DMS 273 treated with DMSO at 0.1 percent for 48 hours (cell line): ENCODE data around the gene MC5R.
A peak's percentile ranks its signal among the peaks of the same experiment; 100 is the strongest.

Source experiments
- DNase-seq: peaks from one replicate; lab custom pipeline; 2025; lab: John Stamatoyannopoulos, UW

Gene MC5R

DNA sequence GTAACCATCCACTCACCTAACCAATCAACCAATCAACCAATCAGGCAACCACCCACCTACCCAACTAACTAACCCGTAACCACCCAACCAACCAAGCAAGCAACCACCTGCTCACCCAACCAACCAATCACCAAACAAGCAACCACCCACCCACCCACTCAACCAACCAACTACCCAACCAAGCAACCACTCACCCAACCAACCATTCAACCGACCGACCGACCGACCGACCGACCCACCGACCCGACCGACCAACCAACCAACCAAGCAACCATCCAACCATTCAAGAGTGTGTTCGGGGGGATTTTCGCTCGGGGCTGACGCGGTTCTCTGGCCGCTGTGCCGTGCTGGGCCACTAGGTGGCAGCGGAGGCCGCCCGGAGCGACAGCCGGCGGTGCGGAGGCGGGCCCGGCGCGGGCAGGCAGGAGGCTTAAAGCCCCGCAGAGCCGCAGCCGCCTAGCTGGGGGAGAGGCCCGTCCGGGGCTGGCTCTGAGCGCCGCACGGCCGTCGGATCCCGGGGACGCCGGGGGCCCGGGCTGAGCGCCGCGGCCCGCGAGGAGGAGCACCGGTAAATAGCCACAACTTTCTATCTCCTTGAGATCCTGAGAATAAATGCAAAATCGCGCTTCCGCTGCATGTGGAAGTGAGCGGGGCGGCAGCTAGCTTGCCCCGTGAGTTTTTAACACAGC, at the start of gene MC5R:
Gene MC5R (plus strand): TSS at position 443 of the 689 bp plus-strand sequence. CDS start 1,617 bp downstream, outside the sequence.
- DNase-seq: peak; percentile 11

DNA sequence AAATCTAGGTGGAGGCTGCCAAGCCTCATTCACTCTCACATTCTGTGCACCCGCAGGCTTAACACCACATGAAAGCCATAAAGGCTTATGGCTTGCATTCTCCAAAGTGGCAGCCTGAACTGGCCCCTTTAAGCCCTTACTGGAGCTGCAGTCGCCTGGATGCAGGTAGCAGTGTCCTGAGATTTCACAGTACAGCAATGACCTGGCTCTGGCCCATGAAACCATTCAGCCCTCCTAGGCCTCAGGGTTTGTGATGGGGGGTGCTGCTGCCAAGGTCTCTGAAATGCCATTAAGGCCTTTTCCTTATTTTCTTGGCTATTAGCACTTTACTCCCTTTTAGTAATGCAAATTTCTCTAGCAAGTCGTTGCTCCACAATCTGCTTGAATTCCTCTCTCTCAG, 48.9 kb upstream of the MC5R start:
- no peak for DNase-seq

DNA sequence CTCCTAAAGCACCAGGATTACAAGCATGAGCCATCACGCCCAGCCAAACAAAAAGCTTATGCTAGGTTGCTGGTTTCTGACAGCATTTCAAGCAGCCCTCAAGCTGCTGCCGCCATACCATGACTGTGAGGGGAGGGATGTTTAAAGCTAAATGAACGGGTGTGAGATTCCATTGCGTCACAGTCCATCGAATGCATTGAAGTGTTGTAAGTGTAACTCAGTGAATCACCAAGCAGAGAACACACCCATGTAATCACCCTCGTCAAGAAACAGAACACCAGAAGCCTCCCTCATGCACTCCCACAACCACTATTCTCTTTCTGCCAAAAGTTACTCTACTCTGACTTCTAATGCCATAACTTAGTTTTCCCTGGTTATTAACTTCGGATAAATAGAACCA, 32.8 kb upstream of the MC5R start:
- DNase-seq: no peak

DNA sequence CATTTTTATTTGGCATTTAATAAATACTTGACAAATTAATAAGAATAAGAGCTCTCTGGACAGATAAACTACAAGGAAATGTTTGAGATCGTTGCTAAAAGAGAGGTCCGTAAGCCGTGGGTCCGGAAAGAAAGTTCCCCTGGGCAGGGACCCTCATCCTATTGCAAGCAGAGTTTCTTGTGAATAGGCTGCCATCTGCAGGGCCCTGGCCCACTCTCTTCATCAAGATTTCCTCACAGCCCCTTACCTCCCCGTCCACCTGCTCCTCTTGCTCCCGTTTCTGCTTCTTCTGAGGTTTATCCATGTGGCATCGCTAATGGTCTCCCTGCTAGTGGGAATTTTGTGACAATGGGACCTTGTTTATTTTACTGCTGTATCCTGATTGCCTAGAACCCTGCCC, 30.1 kb upstream of the MC5R start:
- no peak for DNase-seq

DNA sequence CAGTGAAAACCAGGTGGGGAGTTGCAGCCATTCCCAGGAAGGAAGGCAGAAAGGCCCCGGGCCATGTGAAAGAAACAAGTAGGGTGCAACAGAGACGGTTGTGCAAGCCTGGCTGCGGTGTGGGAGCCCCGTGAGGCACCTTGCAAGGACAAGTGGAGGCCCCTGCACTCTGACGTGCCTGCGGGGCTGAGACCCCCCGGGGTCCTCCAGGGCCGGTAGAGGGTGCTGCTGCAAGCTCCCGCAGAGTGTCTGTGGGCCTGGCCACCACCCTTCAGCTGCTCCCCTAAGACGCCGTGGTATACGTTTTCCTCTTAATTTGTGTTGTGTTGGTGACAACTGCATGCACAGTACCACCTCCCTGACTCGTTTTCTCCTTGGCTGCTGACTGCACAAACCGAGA, 27.4 kb upstream of the MC5R start:
- no peak for DNase-seq

DNA sequence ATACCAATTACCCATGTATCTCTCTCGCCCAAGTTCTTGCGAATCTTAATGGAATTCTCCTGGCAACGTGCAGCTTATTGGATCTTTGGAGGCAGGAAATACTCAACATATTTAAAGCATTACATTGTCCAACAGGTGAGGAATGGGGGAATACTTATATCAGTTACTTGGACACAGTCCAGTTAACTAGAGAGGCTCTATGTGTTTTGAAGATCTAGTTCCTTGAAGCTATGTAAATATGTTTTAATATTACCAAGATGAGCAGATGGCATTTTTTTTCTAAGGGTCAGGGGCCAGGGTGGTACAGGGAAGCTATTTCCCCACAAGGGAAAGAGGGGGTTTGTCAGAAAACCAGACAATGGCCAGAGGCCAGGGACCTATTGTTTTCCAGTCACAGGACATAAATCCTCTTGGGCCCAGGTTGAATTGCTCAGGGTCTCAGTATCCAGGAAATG, 26.8 kb upstream of the MC5R start:
- DNase-seq: no peak

DNA sequence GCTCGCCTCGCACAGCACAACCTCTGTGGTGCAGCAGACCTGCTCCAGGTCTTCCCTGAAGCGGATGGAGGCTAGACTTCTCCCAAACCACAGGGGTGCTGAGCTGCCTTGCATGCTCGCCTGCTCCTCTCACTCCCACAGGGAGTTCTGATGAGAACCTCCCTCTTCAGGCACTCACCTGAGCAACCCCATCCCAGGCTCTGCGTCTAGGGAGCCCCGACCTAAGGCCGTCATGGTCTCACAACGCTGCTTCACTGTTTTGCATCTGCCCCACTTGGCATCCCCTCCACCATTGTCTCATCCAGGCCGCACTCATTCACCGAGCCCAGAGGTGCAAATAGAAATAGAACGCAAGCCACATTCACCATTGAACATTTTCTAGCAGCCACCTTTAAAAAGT, 24.6 kb upstream of the MC5R start:
- DNase-seq: no peak

DNA sequence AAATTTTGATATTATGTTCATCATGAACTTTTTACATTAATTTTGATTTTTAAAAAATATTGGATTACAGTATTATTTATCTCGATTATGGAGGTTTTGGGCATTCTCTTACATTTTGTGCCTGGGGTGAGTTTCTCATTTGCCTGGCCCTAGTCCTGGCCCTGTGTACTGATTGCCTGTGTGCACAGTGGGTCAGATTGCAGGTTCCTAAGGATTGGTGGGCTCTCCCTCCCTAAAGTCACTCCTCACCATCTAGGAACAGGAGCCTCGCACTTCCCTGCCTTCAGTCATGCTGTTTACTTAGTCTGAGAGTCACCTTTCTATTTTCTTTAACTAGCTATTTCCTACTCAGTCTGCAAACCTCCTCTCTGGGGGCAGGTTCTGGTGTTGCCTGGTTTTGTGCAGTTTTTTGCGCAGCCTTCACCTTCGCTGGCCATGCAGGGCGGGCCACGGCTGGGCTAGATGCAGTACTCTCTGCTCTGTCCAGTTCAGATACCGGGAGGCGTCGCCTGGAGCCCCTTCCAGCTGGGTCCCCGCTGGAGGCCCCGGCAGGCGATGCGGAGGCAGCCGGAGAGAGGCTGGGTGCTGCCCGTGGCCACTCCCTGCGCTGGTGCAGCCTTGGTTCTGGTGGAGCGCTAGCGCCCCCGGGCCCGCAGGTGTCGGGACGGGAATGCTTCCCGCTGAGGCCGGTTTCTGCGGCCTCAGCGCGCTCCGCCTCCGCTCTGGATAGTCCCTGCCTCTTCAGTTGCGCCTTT, 23.3 kb upstream of the MC5R start:
- peak; percentile 33 for DNase-seq

DNA sequence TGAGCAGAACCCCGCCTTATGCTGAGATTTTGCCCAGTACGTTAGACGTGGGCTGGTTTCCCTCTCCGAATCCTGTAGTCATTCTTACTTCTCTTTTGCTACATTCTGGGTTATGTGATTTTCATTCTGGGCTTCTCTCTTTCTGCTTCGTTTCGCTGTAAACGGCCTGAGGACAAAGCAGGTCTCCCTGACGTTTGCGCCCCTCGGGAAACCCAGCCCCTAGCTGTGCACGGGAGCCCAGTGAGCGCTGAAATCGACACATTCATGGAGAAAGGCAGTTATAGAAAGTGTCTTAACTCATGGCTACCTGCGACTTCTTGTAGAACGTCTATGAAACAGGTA, 22.7 kb upstream of the MC5R start:
- no peak for DNase-seq

DNA sequence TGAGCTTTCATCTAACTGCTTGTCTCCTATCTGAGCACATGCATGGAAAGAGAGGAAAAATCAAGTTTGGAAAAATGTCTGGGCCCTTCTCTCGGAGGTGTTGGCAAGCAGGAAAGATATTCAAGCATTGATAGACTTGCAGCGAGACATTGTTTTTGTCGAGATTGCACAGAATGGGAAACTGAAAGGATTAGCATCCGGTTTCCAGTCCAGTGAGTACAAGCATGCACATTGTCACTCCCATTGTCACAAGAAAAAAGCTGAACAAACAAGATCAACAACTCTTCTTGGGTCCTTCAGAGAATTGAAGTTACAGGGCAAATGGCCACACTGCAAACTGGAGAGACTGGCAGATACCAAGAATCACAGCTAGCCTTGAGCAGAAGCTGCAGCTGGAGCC, 19.6 kb upstream of the MC5R start:
- DNase-seq: no peak

DNA sequence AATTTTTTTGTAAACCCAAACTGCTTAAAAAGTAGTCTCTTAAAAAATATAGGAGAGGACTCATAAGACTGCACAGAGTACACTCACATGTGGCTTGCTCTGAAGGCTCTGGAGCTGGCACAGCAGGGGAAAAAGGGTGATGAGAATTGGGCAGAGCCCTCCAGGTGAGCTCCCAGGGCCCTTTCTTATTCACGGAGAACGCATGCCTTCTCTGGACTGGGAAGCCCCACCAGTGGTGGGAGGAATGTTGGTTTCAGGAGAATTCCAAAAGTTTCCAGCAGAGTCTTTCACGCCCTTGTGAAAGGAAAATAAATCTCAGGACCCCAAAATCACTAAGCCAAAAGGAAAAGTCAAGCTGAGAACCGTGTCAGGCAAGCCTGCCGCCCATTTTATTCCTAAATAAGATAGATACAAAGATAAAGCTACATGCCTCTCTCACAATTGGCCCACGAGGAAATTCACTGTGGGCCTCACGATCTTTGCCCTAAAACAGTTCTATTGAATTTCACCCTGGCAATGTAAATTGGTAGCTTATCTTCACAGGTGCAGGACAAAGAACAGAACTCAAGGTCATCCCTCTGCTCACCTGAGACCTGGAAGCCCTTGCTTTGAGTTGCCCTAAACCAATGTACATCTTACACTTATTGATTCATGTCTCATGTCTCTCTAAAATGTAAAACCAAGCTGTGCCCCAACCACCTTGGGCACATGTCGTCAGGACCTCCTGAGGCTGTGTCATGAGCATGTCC, 15.5 kb upstream of the MC5R start:
- DNase-seq: no peak

DNA sequence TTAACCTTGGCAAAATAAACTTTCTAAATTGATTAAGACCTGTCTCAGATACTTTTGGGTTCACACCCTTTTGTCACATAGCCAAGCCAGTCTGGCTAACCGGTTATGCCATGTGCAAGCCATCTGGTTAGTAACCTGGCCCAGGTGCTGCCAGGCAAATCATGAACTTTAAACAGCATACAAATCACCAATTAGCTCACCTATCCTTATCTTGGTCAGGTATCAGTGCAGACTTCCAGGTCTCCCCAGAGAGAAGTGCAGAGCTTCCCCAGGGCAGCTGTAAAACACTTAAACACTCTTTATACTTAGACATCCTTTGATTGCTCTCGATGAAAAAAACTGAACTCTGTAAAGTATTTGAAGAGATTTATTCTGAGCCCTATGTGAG, 14.9 kb upstream of the MC5R start:
- no peak for DNase-seq

DNA sequence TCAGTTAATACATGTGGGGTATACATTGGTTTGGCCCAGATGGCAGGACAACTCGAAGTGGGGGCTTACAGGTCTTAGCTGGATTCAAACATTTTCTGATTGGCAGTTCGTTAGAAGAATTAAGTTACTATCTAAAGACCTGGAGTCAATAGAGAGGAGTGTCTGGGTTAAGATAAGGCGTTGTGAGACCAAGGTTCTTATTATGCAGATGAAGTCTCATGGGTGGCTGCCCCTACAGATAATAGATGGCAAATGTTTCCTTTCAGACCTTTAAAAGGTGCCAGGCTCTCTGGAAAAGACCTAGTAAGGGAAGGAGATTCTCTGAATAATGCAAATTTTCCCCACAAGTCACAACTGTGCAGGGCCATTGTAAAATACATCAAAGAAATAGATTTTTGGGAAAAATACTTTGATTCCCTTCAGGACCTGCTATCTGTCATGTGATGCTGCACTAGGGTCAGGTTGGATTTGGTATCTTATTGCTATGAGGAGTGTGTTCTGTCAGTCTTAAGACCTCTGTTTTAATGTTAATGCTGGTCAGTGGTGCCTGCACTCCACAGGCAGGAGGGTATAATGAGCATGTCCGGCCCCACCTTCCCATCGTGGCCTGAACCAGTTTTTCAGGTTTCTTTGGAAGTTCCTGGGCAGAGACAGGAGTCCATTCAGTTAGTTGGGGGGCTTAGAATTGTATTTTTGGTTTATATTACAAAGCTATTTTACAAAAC, 14.3 kb upstream of the MC5R start:
- DNase-seq: no peak

DNA sequence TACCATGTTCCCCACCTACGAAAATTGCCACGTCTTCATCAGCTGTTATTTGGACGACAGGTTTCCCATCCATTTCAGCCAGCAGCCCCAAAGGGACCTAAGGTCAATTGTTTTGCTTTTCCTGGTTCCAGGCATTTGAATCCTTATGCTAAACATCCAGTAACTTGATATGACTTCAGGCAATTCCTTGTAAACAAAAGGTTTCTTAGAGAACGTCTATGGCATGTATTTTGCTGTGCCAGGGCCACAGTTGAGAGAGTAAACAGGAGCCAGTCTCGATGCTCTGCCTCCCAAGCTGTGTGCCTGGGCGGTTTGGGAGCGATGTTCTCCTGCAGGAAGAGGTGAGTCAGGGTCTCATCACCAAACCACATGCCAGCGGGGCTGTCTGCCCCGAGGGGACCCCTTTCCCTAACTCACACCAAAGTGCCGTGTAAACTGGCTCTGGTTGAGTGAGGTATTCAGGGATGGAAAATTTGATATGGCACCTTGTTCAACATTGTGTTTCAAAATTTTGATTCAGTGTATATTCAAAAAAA, 12.9 kb upstream of the MC5R start:
- DNase-seq: no peak

DNA sequence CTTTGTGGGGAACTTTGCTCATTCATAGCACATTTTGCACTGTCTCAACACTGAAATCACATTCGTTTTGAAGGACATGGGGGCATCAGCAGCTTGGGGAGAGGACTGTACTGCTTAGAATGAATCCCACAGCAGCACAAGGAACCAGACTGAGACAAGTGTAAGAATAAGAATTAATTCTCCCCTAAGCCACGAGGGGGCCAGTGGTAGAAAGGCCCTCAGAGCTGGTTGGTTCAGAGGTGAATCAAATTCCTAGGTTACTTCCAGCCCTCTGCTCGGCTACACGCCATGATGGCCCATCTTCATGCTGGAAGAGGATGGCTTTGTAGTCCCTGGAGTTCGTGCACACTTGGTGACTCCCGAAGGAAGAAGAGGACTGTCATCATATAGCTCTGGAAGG, 12.0 kb upstream of the MC5R start:
- DNase-seq: peak; percentile 15

DNA sequence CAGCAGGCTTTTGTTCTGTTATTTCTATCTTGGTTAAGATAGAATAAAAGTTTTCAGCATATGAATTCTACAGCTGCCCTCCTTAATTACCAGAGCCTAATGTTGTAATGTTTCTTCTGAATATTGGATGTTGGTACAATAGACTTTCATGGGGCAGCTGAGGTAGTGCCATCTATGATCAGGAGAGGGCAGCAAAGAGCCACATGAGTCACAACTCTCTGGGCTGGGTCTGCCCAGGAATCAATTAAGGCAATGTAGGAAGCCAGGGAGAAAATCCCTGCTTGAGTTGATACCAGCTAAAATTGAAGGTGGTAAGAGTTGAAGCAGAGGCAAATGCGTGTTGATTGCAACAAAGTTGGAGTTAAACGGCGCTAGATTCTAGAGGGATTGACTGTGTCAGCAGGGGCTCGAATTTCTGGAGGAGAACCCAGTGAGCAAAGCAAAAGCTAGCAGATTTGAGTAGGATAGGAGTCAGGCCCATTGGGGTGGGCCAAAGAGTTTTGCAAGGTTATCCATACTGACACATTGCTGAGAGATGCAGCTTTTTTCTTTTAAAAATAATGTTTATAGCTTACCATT, 10.6 kb upstream of the MC5R start:
- DNase-seq: peak; percentile 18

DNA sequence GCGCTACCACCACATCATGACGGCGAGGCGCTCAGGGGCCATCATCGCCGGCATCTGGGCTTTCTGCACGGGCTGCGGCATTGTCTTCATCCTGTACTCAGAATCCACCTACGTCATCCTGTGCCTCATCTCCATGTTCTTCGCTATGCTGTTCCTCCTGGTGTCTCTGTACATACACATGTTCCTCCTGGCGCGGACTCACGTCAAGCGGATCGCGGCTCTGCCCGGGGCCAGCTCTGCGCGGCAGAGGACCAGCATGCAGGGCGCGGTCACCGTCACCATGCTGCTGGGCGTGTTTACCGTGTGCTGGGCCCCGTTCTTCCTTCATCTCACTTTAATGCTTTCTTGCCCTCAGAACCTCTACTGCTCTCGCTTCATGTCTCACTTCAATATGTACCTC, 2.3 kb downstream of the MC5R start:
- DNase-seq: no peak

DNA sequence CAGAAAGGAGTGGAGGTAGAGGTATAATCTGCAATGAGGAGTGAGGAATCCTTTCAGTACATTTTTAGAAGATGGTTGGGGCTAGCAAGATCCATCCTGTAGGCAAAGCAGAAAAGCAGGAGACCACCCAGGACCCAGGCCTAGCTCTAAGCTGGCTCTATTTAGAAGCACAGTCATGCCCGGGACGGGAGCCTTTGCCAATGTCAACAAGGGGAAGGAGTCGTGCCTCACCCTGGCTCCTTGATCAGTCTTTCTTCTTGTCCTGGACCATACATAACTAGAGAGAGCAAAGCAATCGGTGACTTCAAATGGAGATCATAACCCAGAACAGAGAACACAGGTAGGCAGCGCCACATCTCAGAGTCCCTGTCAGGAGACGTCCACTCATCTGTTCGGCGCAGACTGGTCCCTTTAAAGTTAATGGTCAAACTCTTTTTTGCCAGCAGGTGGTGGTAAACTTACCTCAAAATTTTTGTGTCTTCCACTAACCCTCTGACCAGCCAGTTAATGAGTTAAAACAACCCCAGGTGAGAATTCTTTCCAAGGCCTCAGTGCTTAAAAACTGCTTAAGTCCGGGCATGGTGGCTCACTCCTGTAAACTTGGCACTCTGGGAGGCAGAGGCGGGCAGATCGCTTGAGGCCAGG, 8.0 kb downstream of the MC5R start:
- no peak for DNase-seq

DNA sequence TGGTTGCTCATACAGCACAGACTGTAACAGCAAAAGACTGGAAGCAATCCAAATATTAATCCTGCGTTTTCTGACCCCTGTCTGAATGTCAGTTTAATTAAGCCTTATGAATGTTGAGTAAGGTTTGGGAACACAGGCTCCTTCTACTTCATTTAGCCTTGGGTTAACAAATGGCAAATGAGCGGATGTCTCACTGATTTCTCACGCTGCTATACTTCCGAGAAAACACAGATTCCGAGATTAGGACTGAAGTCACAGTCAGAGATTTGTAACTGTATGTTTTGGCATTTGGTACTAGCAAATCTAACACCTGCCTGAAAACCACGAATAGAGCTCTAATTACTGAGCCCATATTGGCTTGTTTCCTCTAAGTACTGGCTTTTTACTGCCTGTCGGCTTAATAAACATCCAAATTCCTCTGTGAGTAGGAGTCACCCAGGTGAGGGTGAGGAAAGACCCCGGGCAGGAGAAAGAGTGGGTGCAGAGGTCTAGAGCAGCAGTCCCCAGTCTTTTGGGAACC, 10.6 kb downstream of the MC5R start:
- no peak for DNase-seq

DNA sequence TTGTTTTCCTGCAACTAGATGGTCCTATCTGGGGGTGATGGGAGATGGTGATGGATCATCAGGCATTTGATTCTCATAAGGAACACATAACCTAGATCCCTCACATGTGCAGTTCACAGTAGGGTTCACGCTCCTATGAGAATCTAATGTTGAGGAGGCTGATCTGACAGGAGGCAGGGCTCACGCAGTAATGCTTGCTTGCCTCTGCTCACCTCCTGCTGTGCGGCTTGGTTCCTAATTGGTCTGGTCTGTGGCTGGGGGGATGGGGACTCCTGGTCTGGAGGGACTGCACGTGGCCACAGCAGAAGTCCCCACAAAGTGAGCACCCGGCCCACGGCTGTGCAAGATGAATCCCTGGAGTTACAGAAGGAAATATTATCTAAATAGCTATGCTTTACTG, 11.3 kb downstream of the MC5R start:
- DNase-seq: no peak

DNA sequence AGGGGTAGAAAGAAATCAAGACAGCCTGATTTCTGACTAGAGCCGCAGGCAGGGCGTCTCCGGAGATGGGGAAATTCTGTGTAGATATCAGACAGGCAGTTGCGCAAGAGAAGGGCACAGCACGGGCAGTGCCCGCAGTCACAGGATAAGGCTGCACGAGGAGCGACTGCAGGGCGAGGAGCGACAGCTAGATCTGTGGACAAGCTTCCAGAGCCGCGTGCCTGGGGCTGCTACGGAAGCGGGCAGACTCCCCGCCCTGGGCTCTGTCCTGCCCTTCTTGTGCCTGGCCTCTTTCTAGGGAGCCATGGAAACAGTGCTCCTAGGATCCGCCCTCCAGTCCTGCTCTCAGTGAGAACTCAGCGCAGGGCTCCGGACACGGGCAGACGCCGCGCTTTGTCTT, 12.6 kb downstream of the MC5R start:
- DNase-seq: no peak
